ENCODE data around the gene DISP3. TPM values are rescaled to one million over a fixed set of nuclear protein-coding genes. Genes with fewer than 3 reads are reported as not detected.

DISP3 gene
- total RNA-seq, 1 experiment from 2014 or later = 2.3 TPM

DNA sequence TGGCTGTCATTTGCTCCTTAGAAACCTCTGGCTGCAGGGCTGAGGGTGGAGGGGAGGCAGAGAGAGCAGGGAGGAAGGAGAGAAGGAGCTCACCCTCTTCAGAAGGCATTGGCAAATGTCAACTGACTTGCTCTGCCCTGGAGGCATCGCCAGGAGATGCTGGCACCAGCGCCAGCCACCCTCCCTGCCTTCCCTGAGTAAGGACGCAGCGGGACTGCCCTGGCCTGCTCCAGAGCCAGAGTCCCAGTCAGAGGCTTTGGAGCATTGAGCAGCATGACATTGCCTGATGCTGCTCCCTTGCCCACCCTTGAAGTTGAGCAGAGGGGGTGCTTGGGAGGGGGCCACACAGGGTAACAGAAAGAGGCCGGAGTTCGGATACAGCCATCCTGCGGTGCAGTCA is 62.3 kb downstream of the DISP3 start:
- no peaks in the 10 kb centered on the region for H3K36me3 ChIP-seq (ENCODE audit: control insufficient read depth in 1 of 2, insufficient read depth in 2 of 2, low read length in 2 of 2)
- TF ChIP-seq CBX3 (IDR thresholded peaks at IDR 0.05; ENCODE audit: low read depth) (no peak), TCF7L2 (IDR thresholded peaks at IDR 0.05; ENCODE audit: borderline replicate concordance, extremely low read depth, insufficient read depth, insufficient read length) (no peak), POLR2A (IDR thresholded peaks at IDR 0.05; ENCODE audit: borderline replicate concordance, extremely low read depth, insufficient read depth, insufficient read length) (no peak), POLR2AphosphoS5 (IDR thresholded peaks at IDR 0.05; ENCODE audit: low read depth, low read length) (no peak), JUND (IDR thresholded peaks at IDR 0.05) (no peak), SIN3A (IDR thresholded peaks at IDR 0.05; ENCODE audit: low read depth) (no peak), ZFX (IDR thresholded peaks at IDR 0.05) (no peak), EZH2phosphoT487 (IDR thresholded peaks at IDR 0.05; ENCODE audit: borderline replicate concordance) (no peak), RAD21 (IDR thresholded peaks at IDR 0.05; ENCODE audit: low read depth) (no peak), EZH2 (IDR thresholded peaks at IDR 0.05) (no peak), CEBPB (IDR thresholded peaks at IDR 0.05; ENCODE audit: low read depth) (no peak)
- TF ChIP-seq, protein P1, sequence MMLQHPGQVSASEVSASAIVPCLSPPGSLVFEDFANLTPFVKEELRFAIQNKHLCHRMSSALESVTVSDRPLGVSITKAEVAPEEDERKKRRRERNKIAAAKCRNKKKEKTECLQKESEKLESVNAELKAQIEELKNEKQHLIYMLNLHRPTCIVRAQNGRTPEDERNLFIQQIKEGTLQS (IDR thresholded peaks at IDR 0.05) = no peak
- TF ChIP-seq, protein P2, sequence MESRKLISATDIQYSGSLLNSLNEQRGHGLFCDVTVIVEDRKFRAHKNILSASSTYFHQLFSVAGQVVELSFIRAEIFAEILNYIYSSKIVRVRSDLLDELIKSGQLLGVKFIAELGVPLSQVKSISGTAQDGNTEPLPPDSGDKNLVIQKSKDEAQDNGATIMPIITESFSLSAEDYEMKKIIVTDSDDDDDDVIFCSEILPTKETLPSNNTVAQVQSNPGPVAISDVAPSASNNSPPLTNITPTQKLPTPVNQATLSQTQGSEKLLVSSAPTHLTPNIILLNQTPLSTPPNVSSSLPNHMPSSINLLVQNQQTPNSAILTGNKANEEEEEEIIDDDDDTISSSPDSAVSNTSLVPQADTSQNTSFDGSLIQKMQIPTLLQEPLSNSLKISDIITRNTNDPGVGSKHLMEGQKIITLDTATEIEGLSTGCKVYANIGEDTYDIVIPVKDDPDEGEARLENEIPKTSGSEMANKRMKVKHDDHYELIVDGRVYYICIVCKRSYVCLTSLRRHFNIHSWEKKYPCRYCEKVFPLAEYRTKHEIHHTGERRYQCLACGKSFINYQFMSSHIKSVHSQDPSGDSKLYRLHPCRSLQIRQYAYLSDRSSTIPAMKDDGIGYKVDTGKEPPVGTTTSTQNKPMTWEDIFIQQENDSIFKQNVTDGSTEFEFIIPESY (IDR thresholded peaks at IDR 0.05; ENCODE audit: extremely low read depth, insufficient replicate concordance, low read length) = no peak
- ChIA-PET POLR2A (no interaction called here), CTCF (no interaction called here), RAD21 (ENCODE audit: low non-redundant PET in 1 of 2, low total read pairs in 2 of 2, uncharacterized antibody in 2 of 2, unreplicated experiment in 2 of 2) (no interaction called here)
- no peak overlapping the region for H3K9ac ChIP-seq (ENCODE audit: low read length)
- H4K20me1 ChIP-seq (ENCODE audit: insufficient read depth) = no peaks in the 10 kb centered on the region
- DNase-seq (ENCODE audit: low read depth, low spot score) (no peak), ATAC-seq (no peak)
- intact Hi-C loops (cut with micrococcal nuclease) = no loop called here
- no TSS peak for BruUV-seq (replicated peaks)
- peaks cover 44% of the 10 kb centered on the region for H3K27me3 ChIP-seq (ENCODE audit: insufficient read depth, low read length)
- no peak overlapping the region for H3K4me2 ChIP-seq (ENCODE audit: low read length)
- no peak overlapping the region for H2AFZ ChIP-seq (ENCODE audit: low read depth, low read length, poor library complexity, severe bottlenecking)
- H3K79me2 ChIP-seq (ENCODE audit: insufficient read depth, low read length) = no peaks in the 10 kb centered on the region
- H3K9me2 ChIP-seq (ENCODE audit: insufficient read depth) = no peaks in the 10 kb centered on the region
- no peak overlapping the region for H3K27ac ChIP-seq (ENCODE audit: low read depth, low read length)
- no peak overlapping the region for H3K4me3 ChIP-seq (replicated peaks in 1 of 2; ENCODE audit: low read depth in 1 of 2, low read length in 2 of 2)
- no peaks in the 10 kb centered on the region for H3K4me1 ChIP-seq (ENCODE audit: control insufficient read depth in 1 of 2, insufficient read depth in 2 of 2, low read length in 2 of 2)
- no peaks in the 10 kb centered on the region for H3K9me3 ChIP-seq (ENCODE audit: control insufficient read depth in 1 of 2, insufficient read depth in 1 of 2, low read depth in 1 of 2, low read length in 2 of 2)

Data from HCT116 (cell line).